Epithelial cell of proximal tubule (primary cell): ENCODE data around the gene SCAANT1. TPM values are rescaled to one million over a fixed set of nuclear protein-coding genes. Genes with fewer than 3 reads are reported as not detected.

ENCODE experiments used
- DNase-seq: peaks from one replicate; pipeline ENCODE4 v3.0.0-alpha.2; 2011; ENCODE audit warnings: low read depth
- H3K4me3 ChIP-seq: 2 replicates; pipeline ENCODE4 v1.5.1; 2011; ENCODE audit warnings: low read depth, mild to moderate bottlenecking, low read length
- total RNA-seq: library from RNA; depleted of rRNA; stranded (reverse); fragments of >200 nt; gene quantifications from 2 replicates; pipeline ENCODE4 v1.2.3, GENCODE V29; 2015
- TF ChIP-seq, protein P1 (sequence below): conservative IDR thresholded peaks from 2 replicates; pipeline ENCODE4 v1.5.1; 2012; ENCODE audit warnings: low read depth, mild to moderate bottlenecking, low read length

SCAANT1 gene
- total RNA-seq, 1 donor from 2014 or later = not detected

- H3K4me3 ChIP-seq = no peak overlapping the region
- no peak for DNase-seq
- TF ChIP-seq, protein P1, sequence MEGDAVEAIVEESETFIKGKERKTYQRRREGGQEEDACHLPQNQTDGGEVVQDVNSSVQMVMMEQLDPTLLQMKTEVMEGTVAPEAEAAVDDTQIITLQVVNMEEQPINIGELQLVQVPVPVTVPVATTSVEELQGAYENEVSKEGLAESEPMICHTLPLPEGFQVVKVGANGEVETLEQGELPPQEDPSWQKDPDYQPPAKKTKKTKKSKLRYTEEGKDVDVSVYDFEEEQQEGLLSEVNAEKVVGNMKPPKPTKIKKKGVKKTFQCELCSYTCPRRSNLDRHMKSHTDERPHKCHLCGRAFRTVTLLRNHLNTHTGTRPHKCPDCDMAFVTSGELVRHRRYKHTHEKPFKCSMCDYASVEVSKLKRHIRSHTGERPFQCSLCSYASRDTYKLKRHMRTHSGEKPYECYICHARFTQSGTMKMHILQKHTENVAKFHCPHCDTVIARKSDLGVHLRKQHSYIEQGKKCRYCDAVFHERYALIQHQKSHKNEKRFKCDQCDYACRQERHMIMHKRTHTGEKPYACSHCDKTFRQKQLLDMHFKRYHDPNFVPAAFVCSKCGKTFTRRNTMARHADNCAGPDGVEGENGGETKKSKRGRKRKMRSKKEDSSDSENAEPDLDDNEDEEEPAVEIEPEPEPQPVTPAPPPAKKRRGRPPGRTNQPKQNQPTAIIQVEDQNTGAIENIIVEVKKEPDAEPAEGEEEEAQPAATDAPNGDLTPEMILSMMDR = no peak
Observed at GRCh38 chr3:63954182-63954581, 42.0 kb upstream of the SCAANT1 start.

DNA sequence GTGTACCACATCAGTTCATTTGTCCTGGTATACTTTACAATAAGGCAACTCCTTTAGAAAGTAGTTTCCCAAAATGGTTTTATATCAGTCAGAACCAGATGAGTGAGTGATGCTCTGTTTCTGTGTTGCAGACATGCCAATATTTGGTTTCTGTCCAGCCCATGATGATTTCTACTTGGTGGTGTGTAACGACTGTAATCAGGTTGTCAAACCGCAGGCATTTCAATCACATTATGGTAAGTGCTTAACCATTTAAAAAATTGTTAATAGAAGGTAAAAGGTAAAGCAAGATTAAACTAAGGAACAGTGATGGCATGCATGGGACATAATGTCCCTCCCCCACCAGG lies 40.0 kb upstream of the SCAANT1 start:
- H3K4me3 ChIP-seq = no peak overlapping the region
- DNase-seq = no peak
- TF ChIP-seq, protein P1 = no peak

- no peak for DNase-seq
- TF ChIP-seq, protein P1 = no peak
- no peak overlapping the region for H3K4me3 ChIP-seq
Observed at GRCh38 chr3:63951492-63952247, 39.5 kb upstream of the SCAANT1 start.

- no peak overlapping the region for H3K4me3 ChIP-seq
- TF ChIP-seq, protein P1 = no peak
- no peak for DNase-seq
Observed at GRCh38 chr3:63950698-63951097, 38.5 kb upstream of the SCAANT1 start.

GRCh38 chr3:63949005-63949404 lies 36.8 kb upstream of the SCAANT1 start:
- DNase-seq = no peak
- TF ChIP-seq, protein P1 = no peak

DNA sequence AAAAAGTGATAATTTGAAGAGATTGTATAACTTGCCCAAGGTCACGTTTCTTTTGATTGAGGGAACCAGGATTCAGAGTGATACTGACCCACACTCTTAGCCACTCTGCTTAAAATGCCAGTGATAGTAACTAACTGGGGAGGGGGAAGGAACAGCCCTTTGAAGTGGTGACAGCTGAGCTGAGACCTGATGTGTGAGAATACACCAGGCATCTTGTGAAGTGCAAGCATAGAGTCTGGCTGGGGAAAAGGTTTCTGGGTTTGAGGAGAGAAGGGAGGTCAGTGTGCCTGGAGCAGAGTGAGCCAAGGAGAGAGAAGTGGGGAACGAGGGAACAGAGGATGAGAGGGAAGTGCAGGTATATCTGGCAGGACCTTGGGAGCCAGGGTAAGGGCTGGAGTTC lies 35.4 kb upstream of the SCAANT1 start:
- DNase-seq = no peak
- H3K4me3 ChIP-seq = no peak overlapping the region
- TF ChIP-seq, protein P1 = no peak

More at GRCh38 chr3:63949005-63949404, 36.8 kb upstream of the SCAANT1 start:
- H3K4me3 ChIP-seq = no peak overlapping the region

DNA sequence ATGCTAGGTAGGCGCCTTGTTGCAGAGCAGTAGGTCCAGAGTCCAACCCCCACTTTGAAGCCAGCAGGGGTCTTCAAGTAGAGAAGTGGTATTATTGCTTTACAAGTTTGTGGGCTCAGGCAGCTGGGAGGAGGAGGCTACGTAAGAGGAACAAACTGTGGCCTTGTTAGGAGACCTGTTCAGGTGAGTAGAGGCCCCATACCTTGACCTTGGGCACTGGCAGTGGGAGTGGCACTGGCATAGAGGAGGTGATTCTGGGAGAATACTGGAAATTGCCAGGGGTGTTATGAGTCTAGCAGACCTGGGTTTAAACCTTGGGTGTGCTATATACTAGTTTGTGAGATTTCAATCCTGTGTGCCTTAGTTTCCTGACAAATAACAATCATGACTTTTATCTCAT lies 34.6 kb upstream of the SCAANT1 start:
- TF ChIP-seq, protein P1 = no peak
- no peak overlapping the region for H3K4me3 ChIP-seq
- DNase-seq = no peak
